GM19025 (cell line): Measurements from ENCODE around the gene ZNF664.

ENCODE experiments used
- ATAC-seq: cut with Tn5 transposase; IDR thresholded peaks from one replicate; pipeline ENCODE4 v1.9.1; 2021; ENCODE audit warnings: mild to moderate bottlenecking, low read depth, moderate library complexity; ENCODE audit not compliant: unreplicated experiment

ZNF664 gene

GRCh38 chr12:124049451-124050094 lies 76.6 kb downstream of the ZNF664 start:
- ATAC-seq, result no peak

- ATAC-seq, result no peak
These were observed 80.8 kb downstream of the ZNF664 start for GRCh38 chr12:124053851-124054250.

- no peak for ATAC-seq
These were observed 82.1 kb downstream of the ZNF664 start for GRCh38 chr12:124055066-124055465.

GRCh38 chr12:124057691-124058090 lies 84.7 kb downstream of the ZNF664 start:
- no peak for ATAC-seq

GRCh38 chr12:124059752-124060151 lies 86.7 kb downstream of the ZNF664 start:
- ATAC-seq, result no peak
